ENCODE measurements around the gene EPS8L1. TPM values are rescaled to one million over a fixed set of nuclear protein-coding genes. Genes with fewer than 3 reads are reported as not detected.
"Not testable (repeated sequence)": the region's sequence is repeated elsewhere in the genome, so short reads cannot be mapped to it uniquely, and the experiment has no call there.

Gene EPS8L1
- polyA plus RNA-seq, 1 of the 3 experiments (the other 2 are of a cell fraction) = 12.9 TPM

GRCh38 chr19:55034751-55035150, 40.9 kb upstream of the EPS8L1 start:
- Histone ChIP-seq H3K79me2 (ENCODE audit: insufficient read depth) (peaks cover 5% of the 10 kb centered on the region; the same call in 1 of the 2 replicates), H3K4me3 (ENCODE audit: low read depth in 2 of 2, low read length in 1 of 2) (no peak overlapping the region), H3K27me3 (ENCODE audit: insufficient read depth) (no peaks in the 10 kb centered on the region), H3K4me2 (no peak overlapping the region), H3K36me3 (replicated peaks in 1 of 2; ENCODE audit: control insufficient read depth in 1 of 2, insufficient read depth in 2 of 2, low read length in 1 of 2) (no peaks in the 10 kb centered on the region), H3K9me2 (no peaks in the 10 kb centered on the region), H3K27ac (ENCODE audit: low read depth in 2 of 2, low read length in 1 of 2) (no peak overlapping the region), H3K4me1 (ENCODE audit: control insufficient read depth in 1 of 2, insufficient read depth in 2 of 2, low read depth in 1 of 2, low read length in 1 of 2) (no peaks in the 10 kb centered on the region), H4K20me1 (ENCODE audit: insufficient read depth) (no peaks in the 10 kb centered on the region), H3F3A (replicated peaks; ENCODE audit: insufficient read depth) (no peaks in the 10 kb centered on the region), H3K9me3 (no peaks in the 10 kb centered on the region), H3K9ac (no peak overlapping the region), H2AFZ (ENCODE audit: low read depth) (no peak overlapping the region)
- TF ChIP-seq POLR2AphosphoS5 (IDR thresholded peaks at IDR 0.05; ENCODE audit: low read depth, low read length) (no peak), RXRA (IDR thresholded peaks at IDR 0.05; ENCODE audit: borderline replicate concordance, low read depth) (no peak), IRF3 (IDR thresholded peaks at IDR 0.05; ENCODE audit: low read depth, low read length) (no peak), REST (IDR thresholded peaks at IDR 0.05; ENCODE audit: low read depth, low read length) (no peak), TCF12 (IDR thresholded peaks at IDR 0.05) (no peak), USF2 (IDR thresholded peaks at IDR 0.05; ENCODE audit: borderline replicate concordance, low read depth, low read length) (no peak), USF1 (IDR thresholded peaks at IDR 0.05; ENCODE audit: borderline replicate concordance, low read depth) (no peak), NRF1 (IDR thresholded peaks at IDR 0.05; ENCODE audit: low read depth, low read length) (no peak), RCOR1 (IDR thresholded peaks at IDR 0.05; ENCODE audit: low read length) (no peak), FOSL2 (IDR thresholded peaks at IDR 0.05; ENCODE audit: borderline replicate concordance, low read depth) (no peak), CHD2 (IDR thresholded peaks at IDR 0.05; ENCODE audit: low read length, partially characterized antibody) (no peak)
- CTCF ChIA-PET = no interaction called here
- WGBS (ENCODE audit: low lambda C conversion rate) = 76% methylated on average over 13 of the region's 13 CpGs
- DNase-seq = no peak
- POLR2A ChIA-PET = no interaction called here

DNA sequence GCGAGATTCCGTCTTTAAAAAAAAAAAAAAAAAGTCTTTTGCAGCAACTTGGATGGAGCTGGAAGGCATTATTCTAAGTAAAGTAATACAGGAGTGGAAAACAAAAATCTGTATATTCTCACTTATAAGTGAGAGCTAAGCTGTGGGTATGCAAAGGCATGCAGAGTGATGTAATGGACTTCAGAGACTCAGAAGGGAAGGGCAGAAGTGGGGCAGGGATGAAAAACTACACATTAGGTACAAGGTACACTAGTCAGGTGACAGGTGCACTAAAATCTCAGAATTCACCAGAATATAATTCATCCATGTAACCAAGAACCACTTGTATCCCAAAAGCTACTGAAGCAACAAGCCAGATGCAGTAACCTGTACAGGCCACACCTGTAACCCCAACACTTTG, 39.6 kb upstream of the EPS8L1 start:
- H3K9me3 ChIP-seq = no peaks in the 10 kb centered on the region
- H3K9ac ChIP-seq = no peak overlapping the region
- H3K36me3 ChIP-seq (replicated peaks in 1 of 2; ENCODE audit: control insufficient read depth in 1 of 2, insufficient read depth in 2 of 2, low read length in 1 of 2) = no peaks in the 10 kb centered on the region
- no peak overlapping the region for H3K27ac ChIP-seq (ENCODE audit: low read depth in 2 of 2, low read length in 1 of 2)
- H2AFZ ChIP-seq (ENCODE audit: low read depth) = no peak overlapping the region
- ChIA-PET CTCF (no interaction called here), POLR2A (no interaction called here)
- H3F3A ChIP-seq (replicated peaks; ENCODE audit: insufficient read depth) = no peaks in the 10 kb centered on the region
- no peak for DNase-seq
- H3K4me1 ChIP-seq (ENCODE audit: control insufficient read depth in 1 of 2, insufficient read depth in 2 of 2, low read depth in 1 of 2, low read length in 1 of 2) = no peaks in the 10 kb centered on the region
- no peaks in the 10 kb centered on the region for H3K9me2 ChIP-seq
- WGBS (ENCODE audit: low lambda C conversion rate) = 86% methylated on average over 2 of the region's 2 CpGs
- TF ChIP-seq MEF2A (IDR thresholded peaks at IDR 0.05; ENCODE audit: borderline replicate concordance, low read depth) = no peak
- TF ChIP-seq RCOR1 (IDR thresholded peaks at IDR 0.05; ENCODE audit: low read length) = no peak
- no peak for TF ChIP-seq MAX (IDR thresholded peaks at IDR 0.05; ENCODE audit: low read depth)
- H3K4me2 ChIP-seq = no peak overlapping the region
- H3K79me2 ChIP-seq (ENCODE audit: insufficient read depth) = peaks cover 5% of the 10 kb centered on the region; the same call in 1 of the 2 replicates
- H4K20me1 ChIP-seq (ENCODE audit: insufficient read depth) = no peaks in the 10 kb centered on the region
- H3K4me3 ChIP-seq (ENCODE audit: low read depth in 2 of 2, low read length in 1 of 2) = no peak overlapping the region
- no peaks in the 10 kb centered on the region for H3K27me3 ChIP-seq (ENCODE audit: insufficient read depth)

DNA sequence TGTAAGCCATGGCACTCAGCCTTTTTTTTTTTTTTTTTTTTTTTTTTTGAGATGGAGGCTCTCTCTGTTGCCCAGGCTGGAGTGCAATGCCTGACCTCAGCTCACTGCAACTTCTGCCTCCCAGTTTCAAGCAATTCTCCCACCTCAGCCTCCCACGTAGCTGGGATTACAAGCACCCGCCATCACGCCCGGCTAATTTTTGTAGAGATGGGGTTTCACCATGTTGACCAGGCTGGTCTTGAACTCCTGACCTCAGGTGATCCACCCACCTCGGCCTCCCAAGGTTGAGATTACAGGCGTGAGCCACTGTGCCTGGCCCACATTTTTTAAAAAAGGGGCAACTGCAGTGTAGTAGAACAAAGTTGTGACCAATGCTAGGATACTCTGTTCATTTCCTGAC, 38.1 kb upstream of the EPS8L1 start:
- H3K79me2 ChIP-seq (ENCODE audit: insufficient read depth); POLR2A ChIA-PET; H3K4me1 ChIP-seq (ENCODE audit: control insufficient read depth in 1 of 2, insufficient read depth in 2 of 2, low read depth in 1 of 2, low read length in 1 of 2); CTCF ChIA-PET; H3K36me3 ChIP-seq (replicated peaks in 1 of 2; ENCODE audit: control insufficient read depth in 1 of 2, insufficient read depth in 2 of 2, low read length in 1 of 2); H3K27me3 ChIP-seq (ENCODE audit: insufficient read depth); H3K9me3 ChIP-seq; H3F3A ChIP-seq (replicated peaks; ENCODE audit: insufficient read depth); H3K4me3 ChIP-seq (ENCODE audit: low read depth in 2 of 2, low read length in 1 of 2); H4K20me1 ChIP-seq (ENCODE audit: insufficient read depth); DNase-seq; H2AFZ ChIP-seq (ENCODE audit: low read depth); H3K4me2 ChIP-seq; H3K27ac ChIP-seq (ENCODE audit: low read depth in 2 of 2, low read length in 1 of 2); H3K9me2 ChIP-seq; H3K9ac ChIP-seq: not testable (repeated sequence)
- WGBS (ENCODE audit: low lambda C conversion rate) = 74% methylated on average over 4 of the region's 6 CpGs
